A549 (cell line): Measurements from ENCODE around the gene NANOS3. TPM values are rescaled to one million over a fixed set of nuclear protein-coding genes. Genes with fewer than 3 reads are reported as not detected.

ENCODE experiments used
- ATAC-seq, 2 experiments: fragments of 200-7000 bp in 1 of 2; fragments of >200 bp in 1 of 2; cut with Nextera tagmentation in 1 of 2; cut with Tn5 transposase in 1 of 2; 3 replicates each; pipeline versions ENCODE4 v1.8.0 to v1.9.1; 2018 to 2020; ENCODE audit warnings: mild to moderate bottlenecking in 1 of 2, moderate library complexity in 1 of 2
- CTCF ChIA-PET: fragments of 300-600 bp; sonication (Branson Sonifier 250); formaldehyde crosslinking; extraction: SDS; loops from one replicate; lab custom pipeline; 2021; ENCODE audit warnings: antibody characterized with exemption, inconsistent platforms; lab: Yijun Ruan, JAX
- POLR2A ChIA-PET: fragments of 350-600 bp; formaldehyde crosslinking; extraction: SDS; loops from one replicate; lab custom pipeline; 2021; ENCODE audit warnings: antibody characterized with exemption, inconsistent platforms; lab: Yijun Ruan, JAX
- DNase-seq, 2 experiments: peaks; one replicate each; pipeline versions ENCODE4 v3.0.0 to v3.0.0-alpha.2; 2011 to 2016; ENCODE audit warnings: low read depth in 1 of 2, low spot score in 1 of 2
- FAIRE-seq: peaks from 2 replicates; lab custom pipeline; 2011; peaks lifted over from hg19 to GRCh38; lab: Jason Lieb, UNC
- H3K27ac ChIP-seq, 2 experiments: fragments of >200 bp; sonication (Bioruptor Twin); formaldehyde crosslinking; 3 replicates each; pipeline ENCODE4 v1.5.1; 2016 to 2017
- H3K4me1 ChIP-seq: fragments of >200 bp; sonication (Bioruptor Twin); formaldehyde crosslinking; 3 replicates; pipeline ENCODE4 v1.6.1; 2016
- H3K4me2 ChIP-seq: fragments of >200 bp; sonication (Bioruptor Twin); formaldehyde crosslinking; 3 replicates; pipeline ENCODE4 v1.6.1; 2016
- H3K4me3 ChIP-seq: fragments of >200 bp; sonication (Bioruptor Twin); formaldehyde crosslinking; 3 replicates; pipeline ENCODE4 v1.5.1; 2016
- H3K9me3 ChIP-seq: fragments of >200 bp; sonication (Bioruptor Twin); formaldehyde crosslinking; 3 replicates; pipeline ENCODE4 v1.6.1; 2016
- BCL3 ChIP-seq: fragments of >200 bp; sonication (Bioruptor Twin); formaldehyde crosslinking; IDR thresholded peaks from 3 replicates; pipeline ENCODE4 v1.6.1; 2016
- CHD2 ChIP-seq: fragments of 150-350 bp; IDR thresholded peaks from 2 replicates; pipeline ENCODE4 v1.6.1; 2014; ENCODE audit warnings: low read length; ENCODE audit not compliant: partially characterized antibody
- CHD4 ChIP-seq: fragments of 200-600 bp; sonication (generic); IDR thresholded peaks from 2 replicates; pipeline ENCODE4 v1.6.1; 2016; ENCODE audit warnings: antibody characterized with exemption, mild to moderate bottlenecking, borderline replicate concordance
- EHF ChIP-seq: fragments of 250-450 bp; sonication (Bioruptor Pico); IDR thresholded peaks from 2 replicates; pipeline ENCODE4 v1.5.0; 2020; ENCODE audit warnings: mild to moderate bottlenecking
- EHMT2 ChIP-seq: fragments of 200-600 bp; sonication (generic); IDR thresholded peaks from 2 replicates; pipeline ENCODE4 v1.6.1; 2016; ENCODE audit warnings: antibody characterized with exemption, low read depth, mild to moderate bottlenecking, moderate library complexity
- FOSB ChIP-seq: fragments of 250-450 bp; sonication (Bioruptor Pico); IDR thresholded peaks from 2 replicates; pipeline ENCODE4 v1.5.0; 2020; ENCODE audit warnings: mild to moderate bottlenecking, moderate library complexity
- FOSL2 ChIP-seq, 2 experiments: fragments of 450-650 bp in 1 of 2; fragments of >200 bp in 1 of 2; sonication (Bioruptor Twin) in 1 of 2; formaldehyde crosslinking; IDR thresholded peaks; 2 replicates each; pipeline versions ENCODE4 v1.5.0 to v1.6.1; 2016 to 2020; ENCODE audit warnings: mild to moderate bottlenecking in 1 of 2, moderate library complexity in 1 of 2
- HDAC2 ChIP-seq: fragments of 200-600 bp; sonication (generic); IDR thresholded peaks from 2 replicates; pipeline ENCODE4 v1.6.1; 2016
- HOXA7 ChIP-seq: fragments of 250-450 bp; sonication (Bioruptor Pico); IDR thresholded peaks from 2 replicates; pipeline ENCODE4 v1.5.0; 2020; ENCODE audit warnings: mild to moderate bottlenecking, moderate library complexity
- HOXB5 ChIP-seq: fragments of 250-450 bp; sonication (Bioruptor Pico); IDR thresholded peaks from 2 replicates; pipeline ENCODE4 v1.5.0; 2020; ENCODE audit warnings: mild to moderate bottlenecking, moderate library complexity
- JUNB ChIP-seq: fragments of >200 bp; sonication (Bioruptor Twin); formaldehyde crosslinking; IDR thresholded peaks from 2 replicates; pipeline ENCODE4 v1.6.1; 2016
- MAZ ChIP-seq: fragments of 150-350 bp; IDR thresholded peaks from 2 replicates; pipeline ENCODE4 v1.6.1; 2014; ENCODE audit warnings: antibody characterized with exemption, low read depth, low read length, borderline replicate concordance
- MYC ChIP-seq: IDR thresholded peaks from 2 replicates; pipeline ENCODE4 v1.6.1; 2012; ENCODE audit warnings: mild to moderate bottlenecking, inconsistent platforms, low read length, improper control_type of control experiment, borderline replicate concordance
- NFE2L2 ChIP-seq: fragments of 150-350 bp; conservative IDR thresholded peaks from 2 replicates; pipeline ENCODE4 v1.6.1; 2014; ENCODE audit warnings: low read length
- NPAS2 ChIP-seq: fragments of 250-450 bp; sonication (Bioruptor Pico); IDR thresholded peaks from 2 replicates; pipeline ENCODE4 v1.8.0; 2022; ENCODE audit warnings: mild to moderate bottlenecking, moderate library complexity, borderline replicate concordance
- NR3C1 ChIP-seq: fragments of >200 bp; sonication (Bioruptor Twin); formaldehyde crosslinking; IDR thresholded peaks from 3 replicates; pipeline ENCODE4 v1.6.1; 2017
- POLR2AphosphoS2 ChIP-seq: conservative IDR thresholded peaks from 2 replicates; pipeline ENCODE4 v1.6.1; 2012; ENCODE audit warnings: low read length, improper control_type of control experiment, inconsistent platforms
- RARB ChIP-seq: fragments of 250-450 bp; sonication (Bioruptor Pico); IDR thresholded peaks from 2 replicates; pipeline ENCODE4 v1.8.0; 2021; ENCODE audit warnings: mild to moderate bottlenecking, moderate library complexity
- RCOR1 ChIP-seq: fragments of 150-350 bp; IDR thresholded peaks from 2 replicates; pipeline ENCODE4 v1.6.1; 2014; ENCODE audit warnings: antibody characterized with exemption, low read length, low read depth
- REST ChIP-seq: fragments of 200-600 bp; sonication (generic); IDR thresholded peaks from 2 replicates; pipeline ENCODE4 v1.6.1; 2016; ENCODE audit warnings: antibody characterized with exemption, mild to moderate bottlenecking, moderate library complexity
- RNF2 ChIP-seq: fragments of 200-600 bp; sonication (generic); IDR thresholded peaks from 2 replicates; pipeline ENCODE4 v1.6.1; 2016; ENCODE audit warnings: low read depth, mild to moderate bottlenecking, antibody characterized with exemption, moderate library complexity, borderline replicate concordance
- SMC3 ChIP-seq: fragments of >200 bp; sonication (Bioruptor Twin); formaldehyde crosslinking; IDR thresholded peaks from 3 replicates; pipeline ENCODE4 v1.6.1; 2018; ENCODE audit warnings: inconsistent platforms
- TFCP2L1 ChIP-seq: fragments of 250-450 bp; sonication (Bioruptor Pico); IDR thresholded peaks from 2 replicates; pipeline ENCODE4 v1.5.0; 2021; ENCODE audit warnings: mild to moderate bottlenecking
- TP53 ChIP-seq: fragments of 250-450 bp; sonication (Bioruptor Pico); IDR thresholded peaks from 2 replicates; pipeline ENCODE4 v1.5.0; 2021; ENCODE audit warnings: mild to moderate bottlenecking, moderate library complexity
- WGBS: methylation state at CpG from one replicate; pipeline ENCODE4 v1.1.6; 2017; ENCODE audit errors: missing lambda C conversion rate; 5-methylcytosine and 5-hydroxymethylcytosine counted together
- polyA plus RNA-seq, 4 experiments: library from polyadenylated mRNA; depleted of rRNA in 3 of 4; stranded (reverse); fragments of >200 nt; fragmentation: RNase III in 1 of 4; extraction: RNeasy Plus Mini Kit Qiagen cat#74134 plus additional on column Dnase treatment in 1 of 4; gene quantifications; 2 replicates in 3 of 4; 3 replicates in 1 of 4; pipeline ENCODE4 v1.2.3, GENCODE V29; 2011 to 2017
- TF ChIP-seq, protein P1 (sequence below): IDR thresholded peaks from 2 replicates; pipeline ENCODE4 v1.6.1; 2012; ENCODE audit warnings: low read depth, borderline replicate concordance
- TF ChIP-seq, protein P2 (sequence below): IDR thresholded peaks from 2 replicates; pipeline ENCODE4 v1.6.1; 2012

NANOS3 gene
- polyA plus RNA-seq, 2 of the 4 experiments (the other 2 are of a cell fraction): 0.31 to 1.2 TPM

GRCh38 chr19:13835791-13836723 is 40.9 kb upstream of the NANOS3 start:
- ATAC-seq: peak; percentile 1 to 2; a peak in 3 of 6 replicates
- H3K4me3 ChIP-seq: peak overlapping the region; percentile 95; the same call in 2 of the 3 replicates
- no peaks in the 10 kb centered on the region for H3K9me3 ChIP-seq
- CTCF ChIA-PET: interaction anchor here (0.6 to 10.7 kb wide), 9 partner anchors 8 to 237 kb away, joined by 3 to 271 read pairs (median 3); no protein-coding TSS in a partner anchor
- FAIRE-seq: no peak
- peaks cover 58% of the 10 kb centered on the region for H3K4me1 ChIP-seq
- TF ChIP-seq CHD2 (no peak), POLR2AphosphoS2 (peak; percentile 88), RNF2 (no peak), CHD4 (no peak), EHF (CRISPR knock-in tag) (peak; percentile 65; the same call in 1 of the 2 replicates), MAZ (no peak), RCOR1 (no peak), BCL3 (no peak), EHMT2 (no peak), HOXA7 (CRISPR knock-in tag) (peak; percentile 84; the same call in 1 of the 2 replicates), NR3C1 (no peak), HDAC2 (no peak), FOSL2 (IDR thresholded peaks at IDR 0.05) (no peak), FOSL2 (CRISPR knock-in tag; IDR thresholded peaks at IDR 0.05) (no peak), HOXB5 (CRISPR knock-in tag) (0 out of 2 replicates have a peak, but pooled peaks have one; percentile 36), FOSB (CRISPR knock-in tag) (peak; percentile 73; the same call in 1 of the 2 replicates), TFCP2L1 (0 out of 2 replicates have a peak, but pooled peaks have one; percentile 51)
- TF ChIP-seq, protein P1, sequence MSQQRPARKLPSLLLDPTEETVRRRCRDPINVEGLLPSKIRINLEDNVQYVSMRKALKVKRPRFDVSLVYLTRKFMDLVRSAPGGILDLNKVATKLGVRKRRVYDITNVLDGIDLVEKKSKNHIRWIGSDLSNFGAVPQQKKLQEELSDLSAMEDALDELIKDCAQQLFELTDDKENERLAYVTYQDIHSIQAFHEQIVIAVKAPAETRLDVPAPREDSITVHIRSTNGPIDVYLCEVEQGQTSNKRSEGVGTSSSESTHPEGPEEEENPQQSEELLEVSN: no peak; the same call in 1 of the 2 replicates
- TF ChIP-seq, protein P2, sequence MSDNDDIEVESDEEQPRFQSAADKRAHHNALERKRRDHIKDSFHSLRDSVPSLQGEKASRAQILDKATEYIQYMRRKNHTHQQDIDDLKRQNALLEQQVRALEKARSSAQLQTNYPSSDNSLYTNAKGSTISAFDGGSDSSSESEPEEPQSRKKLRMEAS: 0 out of 2 replicates have a peak, but pooled peaks have one; percentile 17
- 20% methylated on average over 11 of the region's 21 CpGs for WGBS
- POLR2A ChIA-PET: interaction anchor here (0.8 to 3.6 kb wide), 5 partner anchors 11 to 27 kb away, joined by 3 to 37 read pairs (median 9); no protein-coding TSS in a partner anchor
- peak overlapping the region; percentile 100 for H3K27ac ChIP-seq
- peak in 1 of 2 experiments; percentile 78 for DNase-seq
- H3K4me2 ChIP-seq: peak overlapping the region; percentile 100

- ChIA-PET POLR2A (interaction anchor here (0.9 to 4.2 kb wide), 3 partner anchors 9 to 40 kb away, joined by 3 to 41 read pairs (median 4); no protein-coding TSS in a partner anchor), CTCF (interaction anchor here (10.7 kb wide), 1 partner anchor 18 kb away, joined by 271 read pairs; no protein-coding TSS in a partner anchor)
- Histone ChIP-seq H3K27ac (peak overlapping the region; percentile 100), H3K9me3 (no peaks in the 10 kb centered on the region), H3K4me3 (peak overlapping the region; percentile 95), H3K4me1 (peaks cover 57% of the 10 kb centered on the region), H3K4me2 (peak overlapping the region; percentile 100)
- no peak for DNase-seq
- ATAC-seq: peak in 1 of 2 experiments; percentile 2; a peak in 2 of 6 replicates
- no peak for FAIRE-seq
- 24% methylated on average over 14 of the region's 18 CpGs for WGBS
- TF ChIP-seq, protein P1: no peak
- no peak; the same call in 1 of the 2 replicates for TF ChIP-seq FOSB (CRISPR knock-in tag)
- TF ChIP-seq TP53 (CRISPR knock-in tag): no peak
- TF ChIP-seq NPAS2: no peak
- no peak for TF ChIP-seq SMC3
- TF ChIP-seq NFE2L2: no peak
- no peak for TF ChIP-seq RARB
- TF ChIP-seq REST: no peak; the same call in 1 of the 2 replicates
- no peak for TF ChIP-seq MYC
- TF ChIP-seq JUNB: no peak
Measured at GRCh38 chr19:13838435-13839129, 38.4 kb upstream of the NANOS3 start.
